Spleen (tissue), 11 donors: ENCODE results near the gene RACGAP1. TPM values are rescaled to one million over a fixed set of nuclear protein-coding genes. Genes with fewer than 3 reads are reported as not detected.
A peak's percentile ranks its signal among the peaks of the same experiment; 100 is the strongest.

Experiments used
- DNase-seq: peaks from one replicate; pipeline ENCODE4 v3.0.0-alpha.2; 2020
- H3K27ac ChIP-seq, 8 donors: fragments of 200-600 bp; sonication (generic) in 7 of 8; 1 replicate in 4 of 8; 2 replicates in 4 of 8; pipeline versions ENCODE4 v1.5.0 to v1.8.0; 2016 to 2021; ENCODE audit warnings: inconsistent platforms in 4 of 8, mild to moderate bottlenecking in 4 of 8, moderate library complexity in 1 of 8
- H3K27me3 ChIP-seq, 7 donors: fragments of 200-600 bp; sonication (generic) in 6 of 7; replicated peaks in 1 of 7; 1 replicate in 4 of 7; 2 replicates in 3 of 7; pipeline versions ENCODE4 v1.5.0 to v1.8.0; 2016 to 2021; ENCODE audit warnings: inconsistent platforms in 3 of 7, mild to moderate bottlenecking in 1 of 7
- H3K36me3 ChIP-seq, 6 donors: fragments of 200-600 bp; sonication (generic) in 5 of 6; 1 replicate in 4 of 6; 2 replicates in 2 of 6; pipeline versions ENCODE4 v1.5.0 to v1.8.0; 2016 to 2021; ENCODE audit warnings: inconsistent platforms in 2 of 6
- H3K4me1 ChIP-seq, 6 donors: fragments of 200-600 bp; sonication (generic) in 5 of 6; 1 replicate in 3 of 6; 2 replicates in 3 of 6; pipeline versions ENCODE4 v1.5.0 to v1.8.0; 2016 to 2021; ENCODE audit warnings: inconsistent platforms in 3 of 6
- H3K4me3 ChIP-seq, 8 donors: fragments of 200-600 bp; sonication (generic) in 7 of 8; 1 replicate in 4 of 8; 2 replicates in 4 of 8; pipeline versions ENCODE4 v1.5.0 to v1.8.0; 2016 to 2021; ENCODE audit warnings: inconsistent platforms in 4 of 8, mild to moderate bottlenecking in 4 of 8, moderate library complexity in 2 of 8
- H3K9me3 ChIP-seq, 8 donors: fragments of 200-600 bp; sonication (generic) in 7 of 8; 1 replicate in 4 of 8; 2 replicates in 4 of 8; pipeline versions ENCODE4 v1.5.0 to v1.8.0; 2016 to 2021; ENCODE audit warnings: inconsistent platforms in 4 of 8
- CTCF ChIP-seq, 11 experiments: fragments of 200-600 bp in 7 of 11; fragments of 450-650 bp in 4 of 11; sonication (generic) in 4 of 11; IDR thresholded peaks in 8 of 11; conservative IDR thresholded peaks in 3 of 11; 1 replicate in 7 of 11; 2 replicates in 4 of 11; pipeline versions ENCODE4 v1.4.0 to v1.8.0; 2016 to 2021; ENCODE audit warnings: antibody characterized with exemption in 11 of 11, inconsistent platforms in 4 of 11, mild to moderate bottlenecking in 1 of 11
- POLR2A ChIP-seq, 3 donors: fragments of 450-650 bp; IDR thresholded peaks; one replicate each; pipeline ENCODE4 v1.5.1; 2017; ENCODE audit warnings: antibody characterized with exemption in 3 of 3, mild to moderate bottlenecking in 1 of 3
- POLR2AphosphoS5 ChIP-seq, 3 donors: sonication (generic); formaldehyde crosslinking; IDR thresholded peaks; one replicate each; pipeline ENCODE4 v1.5.1; 2017; ENCODE audit warnings: antibody characterized with exemption in 3 of 3
- WGBS, 5 donors: extraction: QIAGEN DNeasy Blood & Tissue Kit in 3 of 5; methylation state at CpG; one replicate each; pipeline versions ENCODE4 v1.1.5 to v1.1.7; 2013 to 2018; 5-methylcytosine and 5-hydroxymethylcytosine counted together
- intact Hi-C: fragments of 100-400 bp; cut with DNase I; formaldehyde crosslinking; loops from one replicate; pipeline ENCODE4 v1.15.0; 2023; ENCODE audit warnings: low total_unique reads
- polyA plus RNA-seq, 3 donors: library from polyadenylated mRNA; stranded (reverse); fragments of 200-250 nt; gene quantifications; one replicate each; pipeline ENCODE4 v1.2.1, GENCODE V29; 2013
- total RNA-seq, 7 donors: library from RNA; depleted of rRNA in 3 of 7; stranded (reverse); fragments of >200 nt in 3 of 7; fragmentation: NEBNext Ultra II Directional in 4 of 7; extraction: Animal tissue kit (Norgen Biotek cat#: 25700) in 4 of 7; gene quantifications; one replicate each; pipeline versions ENCODE4 v1.1.0 to v1.2.1, GENCODE V29; 2016 to 2021
- donor health status: healthy with polysubstance abuse.
- donor health status: DM: no; HTN: no; CAD: no; lungs with moderate emphysema.
- donor health status: DM: no; HTN: no; CAD: no.
- donor health status: Bipolar disorder and iron deficiency.
- donor health status: healthy.
- donor health status: DM: no; HTN: no; CAD: no.
- donor health status: DM: yes; HTN: yes; CAD: no.

RACGAP1 gene
- total and polyA plus RNA-seq, 10 donors: 3.4 to 21.1 (median 9.4) TPM

GRCh38 chr12:50049254-50050118, 24.2 kb upstream of the RACGAP1 start:
- Histone ChIP-seq H3K27ac (no peak overlapping the region), H3K4me1 (peaks cover 0 to 26% (median 9%) of the 10 kb centered on the region in 6 donors), H3K4me3 (no peak overlapping the region), H3K36me3 (no peaks in the 10 kb centered on the region), H3K9me3 (no peaks in the 10 kb centered on the region), H3K27me3 (peaks cover 0 to 58% (median 21%) of the 10 kb centered on the region in 7 donors)
- no peak for TF ChIP-seq POLR2A (IDR thresholded peaks at IDR 0.05)
- no peak for TF ChIP-seq CTCF (IDR thresholded peaks at IDR 0.05 in 8 of 11, conservative IDR thresholded peaks at IDR 0.05 in 3 of 11)
- TF ChIP-seq POLR2AphosphoS5 (IDR thresholded peaks at IDR 0.05): no peak
- DNase-seq: no peak
- intact Hi-C loops: loop anchor here (10.0 kb wide), 1 partner anchor 275 kb away; no protein-coding TSS in a partner anchor
- WGBS, 5 donors: 57 to 83% (median 75%) methylated on average over 3 of the region's 3 CpGs

GRCh38 chr12:50047693-50048250, 22.5 kb upstream of the RACGAP1 start:
- Histone ChIP-seq H3K4me1 (peaks cover 0 to 26% (median 9%) of the 10 kb centered on the region in 6 donors), H3K27me3 (peaks cover 0 to 45% (median 21%) of the 10 kb centered on the region in 7 donors), H3K4me3 (no peak overlapping the region), H3K9me3 (no peaks in the 10 kb centered on the region), H3K36me3 (no peaks in the 10 kb centered on the region), H3K27ac (no peak overlapping the region)
- intact Hi-C loops: no loop called here
- TF ChIP-seq CTCF (IDR thresholded peaks at IDR 0.05 in 8 of 11, conservative IDR thresholded peaks at IDR 0.05 in 3 of 11) (no peak), POLR2AphosphoS5 (IDR thresholded peaks at IDR 0.05) (no peak), POLR2A (IDR thresholded peaks at IDR 0.05) (no peak)
- no peak for DNase-seq
- 82 to 91% (median 84%) methylated on average over 7 of the region's 7 CpGs for WGBS, 5 donors

- H3K27ac ChIP-seq: no peak overlapping the region
- 69 to 79% (median 78%) methylated on average over 6 of the region's 6 CpGs for WGBS, 5 donors
- no peaks in the 10 kb centered on the region for H3K9me3 ChIP-seq
- no peaks in the 10 kb centered on the region for H3K4me1 ChIP-seq
- no peaks in the 10 kb centered on the region for H3K36me3 ChIP-seq
- intact Hi-C loops: no loop called here
- no peak overlapping the region for H3K4me3 ChIP-seq
- peaks cover 0 to 8% (median 0%) of the 10 kb centered on the region in 7 donors for H3K27me3 ChIP-seq
- TF ChIP-seq POLR2A (IDR thresholded peaks at IDR 0.05) (no peak), CTCF (IDR thresholded peaks at IDR 0.05 in 8 of 11, conservative IDR thresholded peaks at IDR 0.05 in 3 of 11) (no peak), POLR2AphosphoS5 (IDR thresholded peaks at IDR 0.05) (no peak)
- DNase-seq: peak; percentile 9
These were observed 18.6 kb upstream of the RACGAP1 start for GRCh38 chr12:50043854-50044253.

GRCh38 chr12:50043308-50043707, 18.0 kb upstream of the RACGAP1 start:
- peaks cover 0 to 5% (median 0%) of the 10 kb centered on the region in 7 donors for H3K27me3 ChIP-seq
- no peak overlapping the region for H3K27ac ChIP-seq
- TF ChIP-seq CTCF (IDR thresholded peaks at IDR 0.05 in 8 of 11, conservative IDR thresholded peaks at IDR 0.05 in 3 of 11) (no peak), POLR2AphosphoS5 (IDR thresholded peaks at IDR 0.05) (no peak), POLR2A (IDR thresholded peaks at IDR 0.05) (no peak)
- H3K36me3 ChIP-seq: no peaks in the 10 kb centered on the region
- WGBS, 5 donors: 87 to 91% (median 90%) methylated on average over 2 of the region's 2 CpGs
- DNase-seq: no peak
- intact Hi-C loops: no loop called here
- H3K9me3 ChIP-seq: no peaks in the 10 kb centered on the region
- H3K4me3 ChIP-seq: no peak overlapping the region
- H3K4me1 ChIP-seq: peaks cover 0 to 1% (median 0%) of the 10 kb centered on the region in 6 donors
